ENCODE results near the gene PEBP1. TPM values are rescaled to one million over a fixed set of nuclear protein-coding genes. Genes with fewer than 3 reads are reported as not detected.

The PEBP1 gene
- total and polyA plus RNA-seq, 4 donors = 272 to 523 (median 400) TPM

DNA sequence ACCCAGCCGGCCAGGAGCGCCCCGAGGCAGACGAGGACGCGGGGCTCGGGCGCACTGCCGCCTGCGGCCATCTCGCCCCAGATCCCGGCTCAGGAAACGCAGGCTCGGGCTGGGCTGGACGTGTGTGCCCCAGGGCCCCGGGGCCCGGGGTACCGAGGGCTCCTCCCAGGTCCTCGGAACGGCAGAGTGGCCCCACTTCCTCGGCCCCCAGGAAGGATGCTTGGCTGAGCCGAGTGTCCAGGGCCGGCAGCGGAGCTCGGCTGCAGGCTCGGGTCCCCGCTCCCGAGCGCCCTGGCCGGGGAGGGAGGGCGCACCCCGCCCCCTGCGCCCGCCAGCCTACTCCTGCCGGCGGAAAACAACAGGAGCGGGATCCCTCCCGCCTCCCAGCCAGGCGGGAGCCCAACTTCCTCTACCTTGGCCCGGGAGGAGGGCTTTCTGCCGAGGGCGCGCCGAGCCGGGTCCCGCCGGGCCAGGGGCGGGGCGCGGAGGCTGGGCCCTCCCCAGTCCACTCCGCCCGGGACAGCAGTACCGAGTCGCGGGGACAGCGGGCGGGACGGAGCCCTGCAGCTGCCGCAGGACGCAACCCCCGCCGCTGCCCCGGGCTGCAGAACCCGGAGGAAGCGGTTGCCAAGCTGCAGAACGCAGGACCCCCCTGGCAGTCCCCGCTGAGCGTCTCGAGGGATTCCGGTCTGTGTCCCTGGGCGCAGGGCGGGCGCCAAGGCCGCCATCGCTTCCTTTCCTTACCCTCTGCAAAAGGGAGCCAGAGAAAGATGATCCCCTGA lies 32.1 kb upstream of the PEBP1 start, which contains the start of gene VSIG10:
Gene VSIG10, minus strand, starts transcription at position 411 of the 782 bp plus-strand sequence. Its CDS starts 340 bp downstream, at position 71.
- Histone ChIP-seq H3K36me3 (ENCODE audit: control insufficient read depth, insufficient read depth, low read length) (no peaks in the 10 kb centered on the region), H3K4me3 (ENCODE audit: low read depth, low read length) (peak within 1 kb of the TSS; percentile 55), H3K27me3 (ENCODE audit: control insufficient read depth, insufficient read depth, low read length) (peaks cover 7% of the 10 kb centered on the region), H3K4me1 (ENCODE audit: control insufficient read depth, insufficient read depth, low read length) (peaks cover 21% of the 10 kb centered on the region), H3K27ac (ENCODE audit: low read depth, low read length) (peak within 1 kb of the TSS; percentile 57), H3K9me3 (ENCODE audit: control insufficient read depth, insufficient read depth, low read length) (no peaks in the 10 kb centered on the region)
- under 1% methylated on average over 75 of the region's 75 CpGs for WGBS (ENCODE audit: insufficient coverage)
- peak in 4 of 6 donors; percentile 43 to 76 (median 56) for DNase-seq (ENCODE audit: low read depth in 4 of 6, low spot score in 6 of 6)

DNA sequence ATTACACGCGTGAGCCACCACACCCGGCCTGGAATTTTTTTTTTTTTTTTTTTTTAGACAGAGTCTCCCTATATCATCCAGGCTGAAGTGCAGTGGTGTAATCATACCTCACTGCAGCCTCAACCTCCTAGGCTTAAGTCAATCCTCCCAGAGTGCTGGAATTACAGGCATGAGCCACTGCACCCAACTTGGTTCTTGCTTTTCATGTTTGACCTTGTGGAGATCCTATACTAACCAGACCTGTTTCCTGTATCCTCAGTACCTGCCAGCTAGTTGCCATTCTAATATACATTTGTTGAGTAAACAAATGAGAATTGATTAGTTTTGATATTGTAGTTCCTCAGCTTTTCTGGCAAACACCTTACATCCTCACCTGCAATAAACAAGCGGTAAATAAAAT lies 28.9 kb upstream of the PEBP1 start:
- Histone ChIP-seq H3K27ac (ENCODE audit: low read depth, low read length) (no peak overlapping the region), H3K9me3 (ENCODE audit: control insufficient read depth, insufficient read depth, low read length) (no peaks in the 10 kb centered on the region), H3K36me3 (ENCODE audit: control insufficient read depth, insufficient read depth, low read length) (no peaks in the 10 kb centered on the region), H3K4me3 (ENCODE audit: low read depth, low read length) (no peak overlapping the region), H3K27me3 (ENCODE audit: control insufficient read depth, insufficient read depth, low read length) (peaks cover 5% of the 10 kb centered on the region), H3K4me1 (ENCODE audit: control insufficient read depth, insufficient read depth, low read length) (peaks cover 21% of the 10 kb centered on the region)
- no peak for DNase-seq (ENCODE audit: low read depth in 4 of 6, low spot score in 6 of 6)
- 84% methylated on average over 3 of the region's 4 CpGs for WGBS (ENCODE audit: insufficient coverage)

DNA sequence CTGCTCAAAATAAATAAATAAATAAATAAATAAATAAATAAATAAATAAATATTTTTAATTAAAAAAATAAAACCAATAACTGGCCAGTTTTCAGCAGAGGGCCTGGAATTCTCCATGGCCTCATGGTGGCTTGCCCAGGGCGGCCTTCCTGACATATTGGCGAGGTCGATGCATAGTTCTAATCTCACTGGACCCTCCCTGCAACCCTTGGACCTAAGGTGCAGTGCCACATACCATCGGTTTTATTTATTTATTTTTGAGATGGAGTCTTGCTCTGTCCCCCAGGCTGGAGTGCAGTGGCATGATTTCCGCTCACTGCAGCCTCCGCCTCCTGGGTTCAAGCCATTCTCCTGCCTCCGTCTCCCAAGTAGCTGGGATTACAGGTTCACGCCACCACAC lies 28.2 kb upstream of the PEBP1 start:
- Histone ChIP-seq H3K36me3 (ENCODE audit: control insufficient read depth, insufficient read depth, low read length) (no peaks in the 10 kb centered on the region), H3K27me3 (ENCODE audit: control insufficient read depth, insufficient read depth, low read length) (no peaks in the 10 kb centered on the region), H3K27ac (ENCODE audit: low read depth, low read length) (no peak overlapping the region), H3K9me3 (ENCODE audit: control insufficient read depth, insufficient read depth, low read length) (no peaks in the 10 kb centered on the region), H3K4me3 (ENCODE audit: low read depth, low read length) (no peak overlapping the region), H3K4me1 (ENCODE audit: control insufficient read depth, insufficient read depth, low read length) (peaks cover 14% of the 10 kb centered on the region)
- DNase-seq (ENCODE audit: low read depth in 4 of 6, low spot score in 6 of 6) = no peak
- WGBS (ENCODE audit: insufficient coverage) = 100% methylated on average over 6 of the region's 8 CpGs

DNA sequence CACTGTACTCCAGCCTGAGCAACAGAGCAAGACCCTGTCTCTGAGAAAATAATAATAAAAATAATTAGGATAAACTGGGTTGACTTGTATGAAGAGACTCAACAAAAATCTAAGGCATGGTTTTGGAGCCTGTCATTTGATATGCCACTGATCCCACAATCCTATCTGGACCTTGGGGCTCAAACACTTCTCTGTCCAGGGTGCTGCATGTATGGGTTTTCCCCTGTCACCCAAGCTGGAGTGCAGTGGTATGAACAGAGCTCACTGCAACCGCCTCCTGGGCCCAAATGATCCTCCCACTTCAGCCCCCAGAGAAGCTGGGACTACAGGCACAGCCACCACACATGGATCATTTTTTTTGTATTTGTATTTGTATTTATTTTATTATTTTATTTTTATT lies 26.8 kb upstream of the PEBP1 start:
- H3K27me3 ChIP-seq (ENCODE audit: control insufficient read depth, insufficient read depth, low read length) = no peaks in the 10 kb centered on the region
- no peak overlapping the region for H3K4me3 ChIP-seq (ENCODE audit: low read depth, low read length)
- no peak for DNase-seq (ENCODE audit: low read depth in 4 of 6, low spot score in 6 of 6)
- no peak overlapping the region for H3K27ac ChIP-seq (ENCODE audit: low read depth, low read length)
- no peaks in the 10 kb centered on the region for H3K36me3 ChIP-seq (ENCODE audit: control insufficient read depth, insufficient read depth, low read length)
- peaks cover 7% of the 10 kb centered on the region for H3K4me1 ChIP-seq (ENCODE audit: control insufficient read depth, insufficient read depth, low read length)
- H3K9me3 ChIP-seq (ENCODE audit: control insufficient read depth, insufficient read depth, low read length) = no peaks in the 10 kb centered on the region
- WGBS (ENCODE audit: insufficient coverage) = no CpG with 5 or more reads among the region's 1 CpG

DNA sequence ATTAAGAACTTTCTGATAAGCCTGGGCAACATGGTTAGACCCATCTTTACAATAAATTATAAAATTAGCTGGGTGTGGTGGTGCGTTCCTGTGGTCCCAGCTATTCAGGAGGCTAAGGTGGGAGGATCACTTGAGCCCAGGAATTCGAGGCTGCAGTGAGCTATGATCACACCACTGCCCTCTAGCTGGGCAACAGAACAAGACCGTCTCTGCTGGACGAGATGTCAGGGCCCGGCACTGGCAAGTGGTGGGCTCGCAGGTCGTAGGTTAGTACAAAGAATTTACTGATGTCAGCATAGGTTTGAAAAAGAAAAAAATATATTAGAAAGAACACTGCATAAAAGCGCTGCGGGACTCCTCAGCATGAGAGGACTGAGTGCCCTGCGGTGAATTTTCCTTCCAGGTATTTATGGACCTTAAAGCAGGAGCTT lies 16.5 kb upstream of the PEBP1 start:
- no peaks in the 10 kb centered on the region for H3K4me1 ChIP-seq (ENCODE audit: control insufficient read depth, insufficient read depth, low read length)
- H3K9me3 ChIP-seq (ENCODE audit: control insufficient read depth, insufficient read depth, low read length) = no peaks in the 10 kb centered on the region
- no peak for DNase-seq (ENCODE audit: low read depth in 4 of 6, low spot score in 6 of 6)
- no peak overlapping the region for H3K27ac ChIP-seq (ENCODE audit: low read depth, low read length)
- WGBS (ENCODE audit: insufficient coverage) = 63% methylated on average over 10 of the region's 10 CpGs
- H3K4me3 ChIP-seq (ENCODE audit: low read depth, low read length) = no peak overlapping the region
- no peaks in the 10 kb centered on the region for H3K27me3 ChIP-seq (ENCODE audit: control insufficient read depth, insufficient read depth, low read length)
- peaks cover 10% of the 10 kb centered on the region for H3K36me3 ChIP-seq (ENCODE audit: control insufficient read depth, insufficient read depth, low read length)

DNA sequence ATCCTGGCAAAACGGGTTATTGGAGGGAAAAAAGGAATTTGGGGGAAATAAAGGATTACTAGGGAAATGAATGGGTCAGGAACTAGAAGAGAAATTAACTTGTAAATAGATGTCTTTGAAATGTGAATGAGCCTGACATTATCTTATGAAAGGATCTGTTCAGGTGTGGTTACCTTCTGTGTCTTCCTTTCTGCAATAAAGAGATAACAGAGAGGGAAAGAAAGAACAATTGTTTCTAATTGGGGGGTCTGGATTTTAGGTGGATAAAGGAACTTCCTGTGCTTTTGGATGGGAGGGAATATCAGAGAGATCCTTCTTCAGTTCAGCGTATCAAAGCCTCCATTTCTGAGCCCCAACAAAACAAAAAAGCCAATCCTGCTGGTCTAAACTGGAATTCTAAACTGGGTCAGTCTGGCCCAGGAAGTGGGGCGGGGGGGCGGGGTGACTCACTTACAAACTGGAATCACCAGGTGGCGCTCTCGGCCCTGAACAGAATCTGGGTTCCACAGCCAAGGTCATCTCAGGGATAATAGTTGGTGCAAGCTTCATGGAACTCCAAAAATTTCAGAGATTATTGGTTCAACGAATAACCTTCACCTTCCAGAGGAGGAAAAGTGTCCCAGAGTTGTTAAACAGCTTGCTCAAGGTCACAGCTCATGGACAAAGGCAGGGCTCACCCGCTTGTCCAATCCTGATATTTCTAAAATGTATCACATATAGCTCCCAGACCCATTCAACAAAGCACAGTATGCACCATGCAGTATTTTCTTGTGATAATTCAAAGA lies 15.2 kb upstream of the PEBP1 start:
- H3K4me1 ChIP-seq (ENCODE audit: control insufficient read depth, insufficient read depth, low read length) = no peaks in the 10 kb centered on the region
- no peak overlapping the region for H3K4me3 ChIP-seq (ENCODE audit: low read depth, low read length)
- DNase-seq (ENCODE audit: low read depth in 4 of 6, low spot score in 6 of 6) = peak in 2 of 6 donors; percentile 76
- WGBS (ENCODE audit: insufficient coverage) = 7% methylated on average over 6 of the region's 8 CpGs
- peak overlapping the region; percentile 53 for H3K27ac ChIP-seq (ENCODE audit: low read depth, low read length)
- no peaks in the 10 kb centered on the region for H3K27me3 ChIP-seq (ENCODE audit: control insufficient read depth, insufficient read depth, low read length)
- peaks cover 10% of the 10 kb centered on the region for H3K36me3 ChIP-seq (ENCODE audit: control insufficient read depth, insufficient read depth, low read length)
- H3K9me3 ChIP-seq (ENCODE audit: control insufficient read depth, insufficient read depth, low read length) = no peaks in the 10 kb centered on the region

DNA sequence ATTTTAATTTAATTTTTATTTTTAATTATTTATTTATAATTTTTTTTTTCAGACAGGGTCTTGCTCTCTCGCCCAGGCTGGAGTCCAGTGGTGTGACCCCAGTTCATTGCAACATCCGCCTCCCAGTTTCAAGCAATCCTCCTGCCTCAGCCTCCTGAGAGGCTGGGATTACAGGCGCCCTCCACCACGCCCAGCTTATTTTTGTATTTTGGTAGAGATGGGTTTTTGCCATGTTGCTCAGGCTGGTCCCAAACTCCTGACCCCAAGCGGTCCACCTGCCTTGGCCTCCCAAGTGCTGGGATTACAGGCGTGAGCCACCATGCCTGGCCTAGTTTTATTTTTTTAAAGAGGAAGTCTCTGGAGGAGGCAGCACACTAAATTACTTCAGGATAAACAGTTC lies 13.7 kb upstream of the PEBP1 start:
- no peak for DNase-seq (ENCODE audit: low read depth in 4 of 6, low spot score in 6 of 6)
- whole genome bisulfite sequencing (ENCODE audit: insufficient coverage) = 100% methylated on average over 1 of the region's 6 CpGs
- H3K36me3 ChIP-seq (ENCODE audit: control insufficient read depth, insufficient read depth, low read length) = peaks cover 8% of the 10 kb centered on the region

DNA sequence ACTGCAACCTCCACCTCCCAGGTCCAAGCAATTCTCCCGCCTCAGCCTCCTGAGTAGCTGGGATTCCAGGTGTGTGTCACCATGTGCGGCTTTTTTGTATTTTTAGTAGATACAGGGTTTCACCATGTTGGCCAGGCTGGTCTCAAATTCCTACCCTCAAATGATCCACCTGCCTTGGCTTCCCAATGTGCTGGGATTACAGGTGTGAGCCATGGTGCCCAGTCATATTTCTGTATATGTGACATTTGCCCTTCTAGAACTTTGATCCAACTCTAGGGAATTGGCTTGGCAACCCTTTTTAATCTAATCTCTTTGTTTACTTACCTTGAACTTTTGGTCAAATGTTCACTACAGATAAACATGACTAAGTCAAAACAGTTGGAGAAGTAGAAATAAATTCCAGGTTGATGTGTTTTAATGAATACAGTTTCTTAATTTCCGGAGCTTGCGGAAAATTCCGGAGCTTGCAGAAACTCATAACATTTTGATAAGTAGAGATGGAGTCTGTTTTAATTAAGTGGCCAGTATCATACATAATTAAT lies 11.5 kb upstream of the PEBP1 start:
- WGBS (ENCODE audit: insufficient coverage) = 100% methylated on average over 1 of the region's 5 CpGs

More for the DNA sequence above, 13.7 kb upstream of the PEBP1 start:
- Histone ChIP-seq H3K9me3 (ENCODE audit: control insufficient read depth, insufficient read depth, low read length) (no peaks in the 10 kb centered on the region), H3K4me3 (ENCODE audit: low read depth, low read length) (no peak overlapping the region), H3K4me1 (ENCODE audit: control insufficient read depth, insufficient read depth, low read length) (no peaks in the 10 kb centered on the region), H3K27ac (ENCODE audit: low read depth, low read length) (no peak overlapping the region), H3K27me3 (ENCODE audit: control insufficient read depth, insufficient read depth, low read length) (no peaks in the 10 kb centered on the region)

DNA sequence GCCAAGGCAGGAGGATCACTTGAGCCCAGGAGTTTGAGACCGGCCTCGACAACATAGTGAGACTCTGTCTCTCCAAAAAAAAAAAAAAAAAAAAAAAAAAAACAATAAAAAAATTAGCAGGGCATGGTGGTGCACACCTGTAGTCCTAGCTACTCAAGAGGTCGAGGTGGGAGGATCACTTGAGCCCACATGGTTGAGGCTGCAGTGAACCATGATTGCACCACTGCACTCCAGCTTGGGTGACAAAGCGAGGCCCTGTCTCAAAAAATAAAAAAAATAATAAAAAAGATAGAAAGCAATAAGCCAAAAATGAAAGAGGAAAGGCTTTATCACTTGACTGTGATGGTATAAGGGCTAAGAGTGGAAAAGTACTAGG lies 10.2 kb upstream of the PEBP1 start:
- Histone ChIP-seq H3K27ac (ENCODE audit: low read depth, low read length) (no peak overlapping the region), H3K4me3 (ENCODE audit: low read depth, low read length) (no peak overlapping the region), H3K36me3 (ENCODE audit: control insufficient read depth, insufficient read depth, low read length) (peaks cover 8% of the 10 kb centered on the region), H3K9me3 (ENCODE audit: control insufficient read depth, insufficient read depth, low read length) (no peaks in the 10 kb centered on the region), H3K27me3 (ENCODE audit: control insufficient read depth, insufficient read depth, low read length) (no peaks in the 10 kb centered on the region), H3K4me1 (ENCODE audit: control insufficient read depth, insufficient read depth, low read length) (no peaks in the 10 kb centered on the region)
- no peak for DNase-seq (ENCODE audit: low read depth in 4 of 6, low spot score in 6 of 6)
- WGBS (ENCODE audit: insufficient coverage) = no CpG with 5 or more reads among the region's 4 CpGs

More for the DNA sequence above, 11.5 kb upstream of the PEBP1 start:
- Histone ChIP-seq H3K4me3 (ENCODE audit: low read depth, low read length) (no peak overlapping the region), H3K27me3 (ENCODE audit: control insufficient read depth, insufficient read depth, low read length) (no peaks in the 10 kb centered on the region), H3K9me3 (ENCODE audit: control insufficient read depth, insufficient read depth, low read length) (no peaks in the 10 kb centered on the region), H3K4me1 (ENCODE audit: control insufficient read depth, insufficient read depth, low read length) (no peaks in the 10 kb centered on the region), H3K36me3 (ENCODE audit: control insufficient read depth, insufficient read depth, low read length) (peaks cover 8% of the 10 kb centered on the region), H3K27ac (ENCODE audit: low read depth, low read length) (no peak overlapping the region)
- no peak for DNase-seq (ENCODE audit: low read depth in 4 of 6, low spot score in 6 of 6)

Data from spinal cord (tissue), 10 donors.